CD4-positive, alpha-beta T cell (primary cell): ENCODE measurements around the gene PCSK1N. TPM values are rescaled to one million over a fixed set of nuclear protein-coding genes. Genes with fewer than 3 reads are reported as not detected.

Experiments used
- ATAC-seq: fragments of 200-7000 bp; cut with Tn5 transposase; one replicate; pipeline ENCODE4 v1.10.0; 2022; ENCODE audit warnings: mild to moderate bottlenecking; ENCODE audit not compliant: poor library complexity
- CTCF ChIA-PET: fragments of 350-600 bp; sonication (Branson Sonifier 250); formaldehyde crosslinking; loops from one replicate; lab custom pipeline; 2021; ENCODE audit warnings: antibody characterized with exemption, inconsistent platforms; lab: Charles Lee
- POLR2A ChIA-PET: fragments of 350-600 bp; sonication (Branson Sonifier 250); formaldehyde crosslinking; loops from one replicate; lab custom pipeline; 2021; ENCODE audit warnings: antibody characterized with exemption, inconsistent platforms; lab: Charles Lee
- DNase-seq, 14 experiments: peaks; one replicate each; pipeline ENCODE4 v3.0.0-alpha.2; 2013 to 2020; ENCODE audit warnings: mixed read lengths in 2 of 14
- H3K27ac ChIP-seq, 2 donors: one replicate each; pipeline versions ENCODE4 v1.5.1 to v1.7.0; 2013; ENCODE audit warnings: low read length in 2 of 2, low read depth in 1 of 2, mild to moderate bottlenecking in 1 of 2
- H3K27me3 ChIP-seq, 2 experiments: 1 replicate in 1 of 2; 2 replicates in 1 of 2; pipeline versions ENCODE4 v1.6.1 to v1.7.0; 2013; ENCODE audit warnings: low read length in 2 of 2, control low read depth in 1 of 2, mild to moderate bottlenecking in 1 of 2, moderate library complexity in 1 of 2; ENCODE audit not compliant: insufficient read depth in 2 of 2, control insufficient read depth in 1 of 2
- H3K36me3 ChIP-seq: one replicate; pipeline ENCODE4 v1.6.1; 2013; ENCODE audit warnings: low read length, control low read depth; ENCODE audit not compliant: insufficient read depth
- H3K4me1 ChIP-seq: one replicate; pipeline ENCODE4 v1.6.1; 2013; ENCODE audit warnings: low read length, control low read depth; ENCODE audit not compliant: insufficient read depth
- H3K4me3 ChIP-seq: one replicate; pipeline ENCODE4 v1.5.1; 2013; ENCODE audit warnings: mild to moderate bottlenecking, low read length, moderate library complexity
- H3K9me3 ChIP-seq, 2 experiments: 1 replicate in 1 of 2; 2 replicates in 1 of 2; pipeline versions ENCODE4 v1.6.1 to v1.7.0; 2013; ENCODE audit warnings: low read length in 2 of 2, mild to moderate bottlenecking in 2 of 2, control low read depth in 1 of 2, moderate library complexity in 1 of 2; ENCODE audit not compliant: control insufficient read depth in 1 of 2, insufficient read depth in 1 of 2
- H3K27ac Mint-ChIP-seq: one replicate; pipeline ENCODE4 v1.8.0; 2020; ENCODE audit warnings: mixed read lengths
- H3K27me3 Mint-ChIP-seq: one replicate; pipeline ENCODE4 v1.8.0; 2021; ENCODE audit warnings: mixed read lengths
- H3K36me3 Mint-ChIP-seq: one replicate; pipeline ENCODE4 v1.8.0; 2021; ENCODE audit warnings: low read depth, mixed read lengths
- H3K4me1 Mint-ChIP-seq: one replicate; pipeline ENCODE4 v1.8.0; 2021; ENCODE audit warnings: low read depth, mixed read lengths
- H3K4me3 Mint-ChIP-seq: one replicate; pipeline ENCODE4 v1.8.0; 2020; ENCODE audit warnings: mild to moderate bottlenecking, mixed read lengths
- H3K9me3 Mint-ChIP-seq: one replicate; pipeline ENCODE4 v1.8.0; 2020; ENCODE audit warnings: mixed read lengths
- CTCF ChIP-seq: fragments of 200-600 bp; IDR thresholded peaks from one replicate; pipeline ENCODE4 v1.8.0; 2022; ENCODE audit warnings: antibody characterized with exemption, mild to moderate bottlenecking
- intact Hi-C, 2 experiments: fragments of 100-400 bp; cut with DNase I in 1 of 2; cut with micrococcal nuclease in 1 of 2; formaldehyde crosslinking; loops; one replicate each; pipeline versions ENCODE4 v1.15.1 to v1.9.0; 2023 to 2025; cut with DNase I, micrococcal nuclease
- total RNA-seq, 174 experiments: library from RNA in 2 of 174; stranded (reverse) in 2 of 174; gene quantifications; one replicate each; pipeline ENCODE4 v1.2.3 and lab custom pipeline; 2021 to 2026

PCSK1N gene
- total RNA-seq, 2 experiments from 2014 or later, result 3.5 to 4.9 TPM

GRCh38 chrX:48816014-48816810, 19.2 kb downstream of the PCSK1N start:
- Mint-ChIP-seq H3K27ac (no peak overlapping the region), H3K4me3 (no peak overlapping the region), H3K9me3 (no peaks in the 10 kb centered on the region), H3K36me3 (peaks cover 45% of the 10 kb centered on the region), H3K27me3 (no peaks in the 10 kb centered on the region), H3K4me1 (no peaks in the 10 kb centered on the region)
- no peak overlapping the region for H3K4me3 ChIP-seq
- intact Hi-C loops, result no loop called here
- no peaks in the 10 kb centered on the region for H3K4me1 ChIP-seq
- H3K9me3 ChIP-seq, result no peaks in the 10 kb centered on the region
- CTCF ChIA-PET, result no interaction called here
- no peak for DNase-seq
- peaks cover 18% of the 10 kb centered on the region for H3K36me3 ChIP-seq
- no peak for ATAC-seq
- no peak for TF ChIP-seq CTCF
- H3K27ac ChIP-seq, result no peak overlapping the region
- H3K27me3 ChIP-seq, result no peaks in the 10 kb centered on the region
- POLR2A ChIA-PET, result no interaction called here

DNA sequence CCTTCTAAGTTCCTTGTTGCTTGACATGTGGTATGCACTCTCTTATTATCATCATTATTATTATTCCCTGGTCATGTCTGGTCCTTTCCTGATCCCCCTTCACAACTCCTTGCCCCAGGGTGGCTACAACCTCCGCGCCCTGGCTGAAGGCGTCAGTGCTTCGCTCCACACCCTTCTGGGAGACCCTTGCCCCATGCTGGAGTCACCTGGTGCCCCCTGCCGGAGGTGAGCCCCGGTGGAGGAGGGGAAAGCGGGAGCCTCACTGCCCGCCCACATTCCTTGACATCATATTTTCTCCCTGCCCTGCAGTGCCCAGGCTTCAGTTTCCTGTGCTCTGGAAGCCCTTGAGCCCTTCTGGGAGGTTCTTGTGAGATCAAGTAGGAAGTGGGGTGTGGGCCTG, 20.1 kb downstream of the PCSK1N start:
- ATAC-seq, result no peak
- no peaks in the 10 kb centered on the region for H3K4me1 ChIP-seq
- POLR2A ChIA-PET, result no interaction called here
- CTCF ChIA-PET, result no interaction called here
- no peak overlapping the region for H3K27ac Mint-ChIP-seq
- no peaks in the 10 kb centered on the region for H3K27me3 Mint-ChIP-seq
- H3K4me3 Mint-ChIP-seq, result no peak overlapping the region
- DNase-seq, result no peak
- no peaks in the 10 kb centered on the region for H3K9me3 Mint-ChIP-seq
- H3K4me3 ChIP-seq, result no peak overlapping the region
- H3K9me3 ChIP-seq, result no peaks in the 10 kb centered on the region
- intact Hi-C loops, result no loop called here
- TF ChIP-seq CTCF, result no peak
- H3K27ac ChIP-seq, result no peak overlapping the region
- H3K27me3 ChIP-seq, result no peaks in the 10 kb centered on the region
- peaks cover 16% of the 10 kb centered on the region for H3K36me3 ChIP-seq
- H3K4me1 Mint-ChIP-seq, result no peaks in the 10 kb centered on the region
- H3K36me3 Mint-ChIP-seq, result peaks cover 45% of the 10 kb centered on the region

DNA sequence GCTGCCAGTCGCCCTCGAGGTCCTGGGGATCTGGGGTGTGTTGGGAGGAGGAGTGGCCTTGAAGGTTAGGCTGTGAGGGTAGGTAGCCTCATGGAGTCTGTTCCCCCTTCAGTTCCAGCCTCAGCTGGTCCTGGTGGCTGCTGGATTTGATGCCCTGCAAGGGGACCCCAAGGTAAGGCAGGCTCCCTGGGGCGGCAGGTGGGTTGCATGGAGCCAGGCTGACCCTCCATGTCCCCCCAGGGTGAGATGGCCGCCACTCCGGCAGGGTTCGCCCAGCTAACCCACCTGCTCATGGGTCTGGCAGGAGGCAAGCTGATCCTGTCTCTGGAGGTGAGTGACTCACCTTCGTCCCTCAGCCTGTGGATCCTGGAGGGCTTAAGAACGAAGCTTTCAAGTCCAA, 20.7 kb downstream of the PCSK1N start:
- Mint-ChIP-seq H3K9me3 (no peaks in the 10 kb centered on the region), H3K4me3 (no peak overlapping the region), H3K36me3 (peaks cover 41% of the 10 kb centered on the region), H3K27ac (no peak overlapping the region), H3K4me1 (no peaks in the 10 kb centered on the region), H3K27me3 (no peaks in the 10 kb centered on the region)
- DNase-seq, result no peak
- Histone ChIP-seq H3K4me1 (no peaks in the 10 kb centered on the region), H3K4me3 (no peak overlapping the region), H3K27me3 (no peaks in the 10 kb centered on the region), H3K9me3 (no peaks in the 10 kb centered on the region), H3K27ac (no peak overlapping the region), H3K36me3 (peaks cover 16% of the 10 kb centered on the region)
- ChIA-PET CTCF (no interaction called here), POLR2A (no interaction called here)
- intact Hi-C loops, result no loop called here
- no peak for ATAC-seq
- TF ChIP-seq CTCF, result no peak
